HG03520 (cell line): Measurements from ENCODE around the gene SMS.

Source experiments
- ATAC-seq: cut with Tn5 transposase; IDR thresholded peaks from one replicate; pipeline ENCODE4 v1.9.1; 2021; ENCODE audit warnings: mild to moderate bottlenecking, moderate library complexity; ENCODE audit not compliant: unreplicated experiment

The SMS gene

GRCh38 chrX:21940356-21940829 lies at the start of gene SMS:
Gene SMS (plus strand): TSS chrX:21940709. CDS start chrX:21940825, 116 bp downstream.
- ATAC-seq = peak; percentile 32

GRCh38 chrX:21905313-21905712 lies 35.2 kb upstream of the SMS start:
- no peak for ATAC-seq

GRCh38 chrX:21905953-21906352 lies 34.6 kb upstream of the SMS start:
- no peak for ATAC-seq

- ATAC-seq = no peak
Measured at GRCh38 chrX:21907260-21907659, 33.2 kb upstream of the SMS start.

- no peak for ATAC-seq
Measured at GRCh38 chrX:21911481-21911880, 29.0 kb upstream of the SMS start.

- ATAC-seq = no peak
Measured at GRCh38 chrX:21912220-21912619, 28.3 kb upstream of the SMS start.

GRCh38 chrX:21912989-21913388 lies 27.5 kb upstream of the SMS start:
- no peak for ATAC-seq

GRCh38 chrX:21926116-21926515 lies 14.4 kb upstream of the SMS start:
- ATAC-seq = no peak

- ATAC-seq = peak; percentile 89
Measured at GRCh38 chrX:21926527-21927278, 13.8 kb upstream of the SMS start.

GRCh38 chrX:21929209-21929608 lies 11.3 kb upstream of the SMS start:
- ATAC-seq = no peak

- ATAC-seq = no peak
Measured at GRCh38 chrX:21930986-21931385, 9.5 kb upstream of the SMS start.

- peak; percentile 53 for ATAC-seq
Measured at GRCh38 chrX:21932292-21933002, 8.1 kb upstream of the SMS start.

- ATAC-seq = no peak
Measured at GRCh38 chrX:21933077-21933476, 7.4 kb upstream of the SMS start.

GRCh38 chrX:21934414-21934813 lies 6.1 kb upstream of the SMS start:
- no peak for ATAC-seq

GRCh38 chrX:21939906-21940305 lies 603 bp upstream of the SMS start:
- ATAC-seq = no peak

GRCh38 chrX:21943460-21944135 lies 3.1 kb downstream of the SMS start:
- ATAC-seq = no peak

- no peak for ATAC-seq
Measured at GRCh38 chrX:21944136-21944615, 3.7 kb downstream of the SMS start.

GRCh38 chrX:21946925-21947641 lies 6.6 kb downstream of the SMS start:
- no peak for ATAC-seq

GRCh38 chrX:21947671-21948070 lies 7.2 kb downstream of the SMS start:
- ATAC-seq = no peak

GRCh38 chrX:21948897-21949578 lies 8.5 kb downstream of the SMS start:
- ATAC-seq = no peak
